NCI-H2196 treated with DMSO at 0.1 percent for 48 hours (cell line): ENCODE results near the gene TFF2.

Experiments
- DNase-seq: peaks from one replicate; lab custom pipeline; 2025; ENCODE audit not compliant: unreplicated experiment; lab: John Stamatoyannopoulos, UW

Gene TFF2

DNA sequence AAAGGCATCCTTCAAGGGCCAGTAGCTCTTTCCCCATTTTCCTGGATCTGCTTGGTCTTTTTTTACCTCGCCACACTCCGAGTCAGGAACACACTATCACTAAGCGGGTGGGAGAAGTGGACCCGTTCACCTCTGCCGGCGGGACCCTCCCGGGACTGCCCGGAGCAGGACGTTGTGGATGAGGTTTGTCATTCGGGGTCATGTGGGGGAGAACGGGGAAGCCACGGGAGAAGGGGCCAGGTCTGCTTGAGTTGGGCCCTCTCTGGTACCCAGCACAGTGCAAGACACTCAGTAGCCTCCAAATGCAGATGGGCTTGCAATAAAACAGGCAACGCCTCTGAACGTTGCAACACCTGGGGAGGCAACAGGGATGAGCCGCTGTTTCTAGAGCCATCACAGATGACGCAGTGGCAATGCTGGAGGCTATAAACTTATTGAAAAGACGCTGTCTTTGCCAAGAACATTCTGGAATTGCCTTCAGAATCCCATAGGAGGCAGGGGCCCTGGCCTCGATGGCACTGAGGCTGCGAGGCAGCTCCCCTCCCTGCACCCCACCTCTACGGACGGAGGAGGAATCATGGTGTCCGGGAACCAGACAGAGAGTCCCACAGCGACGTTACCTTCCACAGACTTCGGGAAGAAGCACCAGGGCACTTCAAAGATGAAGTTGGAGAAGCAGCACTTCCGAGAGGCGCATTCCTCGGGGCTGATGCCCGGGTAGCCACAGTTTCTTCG is 3.8 kb downstream of the TFF2 start:
- DNase-seq = no peak

DNA sequence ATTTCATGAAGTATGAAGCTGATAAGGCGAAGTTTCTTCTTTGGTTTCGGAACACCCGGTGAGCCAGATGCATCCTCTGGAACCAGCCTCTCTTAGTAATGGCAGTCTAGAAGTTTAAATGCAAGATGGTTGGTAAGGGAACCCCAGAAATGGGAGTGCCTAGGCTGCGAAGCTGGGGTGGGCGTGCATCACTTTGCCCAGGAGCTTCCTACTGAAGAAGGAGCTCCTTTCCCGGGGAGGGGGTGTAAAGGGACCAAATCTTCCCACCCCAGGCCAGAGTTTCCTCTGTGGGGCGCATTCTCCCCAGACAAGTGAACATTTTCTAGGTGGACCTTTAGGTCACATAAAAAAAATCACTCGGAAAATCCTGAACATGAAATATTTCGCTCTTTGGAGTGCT is 4.4 kb downstream of the TFF2 start:
- no peak for DNase-seq

DNA sequence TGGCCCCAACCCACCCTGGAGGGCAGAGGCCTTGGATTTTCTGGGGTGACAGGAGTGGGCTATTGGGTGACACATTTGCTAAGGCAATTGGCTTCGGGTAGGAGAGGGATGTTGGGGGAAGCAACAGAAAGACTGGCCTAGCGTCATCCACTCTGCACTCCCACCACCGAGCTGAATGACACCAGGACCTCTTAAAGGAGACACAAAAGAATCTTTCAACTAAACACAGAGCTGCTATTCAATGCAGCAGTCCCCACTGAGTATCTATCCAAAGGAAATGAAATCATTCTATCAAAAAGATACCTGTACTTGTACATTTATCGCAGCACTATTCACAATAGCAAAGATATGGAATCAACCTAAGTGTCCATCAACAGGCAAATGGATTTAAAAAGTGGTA is 6.2 kb downstream of the TFF2 start:
- no peak for DNase-seq

DNA sequence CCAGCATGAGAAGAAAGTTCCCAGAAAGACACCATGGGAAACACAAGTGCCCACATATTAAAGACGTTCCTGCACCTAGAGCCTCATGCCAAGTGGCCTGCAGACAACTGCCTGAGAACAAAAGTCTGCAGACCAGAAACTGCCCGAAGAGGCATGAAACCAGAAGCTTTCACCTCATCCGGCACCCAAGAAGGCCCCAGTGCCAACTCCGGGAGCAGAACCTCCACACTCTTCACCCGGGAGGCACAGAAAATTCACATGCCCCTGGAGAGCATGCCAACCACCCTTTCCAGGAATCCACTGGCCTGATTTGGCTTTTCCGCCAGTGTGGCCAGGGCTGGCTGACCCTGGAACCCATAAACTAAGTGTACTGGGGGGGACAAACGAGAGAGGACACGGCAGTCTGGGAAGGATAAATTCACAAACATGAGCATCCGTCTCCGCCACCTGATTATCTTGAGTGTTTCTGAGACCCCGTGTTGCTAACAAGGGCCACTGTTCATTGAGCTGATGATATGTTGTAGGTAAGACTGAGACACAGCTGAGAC is 6.8 kb downstream of the TFF2 start:
- DNase-seq = no peak

DNA sequence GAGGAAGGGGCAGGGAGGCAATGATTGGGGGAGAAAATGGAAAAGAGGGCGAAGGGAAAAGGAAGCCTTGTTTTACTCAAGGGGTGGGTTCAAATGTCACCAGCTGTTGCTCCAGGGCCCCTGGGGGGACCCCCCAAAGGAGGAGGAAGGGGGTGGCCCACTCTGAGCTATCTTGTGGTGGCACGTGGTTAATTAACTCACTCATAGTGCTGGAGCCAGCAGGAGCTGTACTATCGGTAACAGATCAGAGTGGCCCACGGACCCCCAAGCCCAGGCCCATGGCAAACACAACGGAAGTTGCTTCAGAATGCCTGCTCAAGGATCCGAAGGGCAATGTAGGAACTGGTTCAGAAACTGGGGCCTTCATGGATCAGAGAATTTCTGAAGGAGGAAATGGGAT is 7.2 kb downstream of the TFF2 start:
- no peak for DNase-seq

DNA sequence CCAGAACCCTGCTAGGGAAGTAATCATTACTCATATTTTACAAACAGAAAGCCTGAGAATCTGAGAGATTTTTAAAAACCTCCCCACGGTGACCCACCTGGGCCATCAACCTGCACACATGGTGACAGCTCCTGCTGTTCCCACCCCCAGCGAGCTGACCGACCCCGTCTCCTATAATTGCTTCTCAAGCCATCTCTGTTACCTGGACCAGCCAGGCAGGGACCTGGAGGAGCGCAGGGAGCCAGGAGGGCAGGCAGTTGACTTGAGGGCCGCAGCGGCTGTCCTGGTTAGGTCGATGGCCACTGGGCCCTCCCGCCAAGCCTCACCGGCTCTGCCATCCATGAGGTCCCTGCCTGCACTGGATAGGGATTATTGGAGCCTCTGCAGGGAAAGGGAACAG is 7.7 kb downstream of the TFF2 start:
- no peak for DNase-seq

DNA sequence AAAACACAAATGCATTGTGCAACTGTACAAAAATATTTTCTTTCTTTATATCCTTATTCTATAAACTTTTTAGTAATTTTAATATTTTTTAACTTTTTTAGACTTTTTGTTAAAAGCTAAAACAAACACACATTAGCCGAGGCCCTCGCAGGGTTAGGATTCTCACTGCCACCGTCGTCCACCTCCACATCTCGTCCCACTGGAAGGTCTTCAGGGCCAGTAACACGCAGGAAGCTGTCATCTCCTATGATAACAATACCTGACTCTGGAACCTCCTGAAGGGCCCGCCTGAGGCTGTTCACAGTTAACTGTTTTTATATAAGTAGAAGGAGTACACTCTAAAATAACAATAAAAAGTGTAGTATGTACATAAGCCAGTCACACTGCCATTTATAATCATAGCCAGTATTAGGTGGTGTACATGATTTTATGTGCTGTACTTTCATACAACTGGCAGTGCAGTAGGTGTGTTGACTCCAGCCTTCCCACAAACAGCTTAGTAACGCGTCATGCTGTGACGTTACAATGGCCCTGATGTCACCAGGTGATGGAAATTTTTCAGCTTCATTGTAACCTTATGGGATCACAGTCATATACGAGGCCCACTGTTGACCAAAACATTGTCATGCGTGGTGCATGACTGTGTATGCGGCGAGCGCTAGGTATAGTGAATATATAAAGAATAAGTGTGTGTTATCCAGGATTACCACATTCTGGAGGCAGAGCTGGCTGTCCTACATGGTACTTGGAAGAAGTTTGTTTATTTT is 8.8 kb downstream of the TFF2 start:
- no peak for DNase-seq

DNA sequence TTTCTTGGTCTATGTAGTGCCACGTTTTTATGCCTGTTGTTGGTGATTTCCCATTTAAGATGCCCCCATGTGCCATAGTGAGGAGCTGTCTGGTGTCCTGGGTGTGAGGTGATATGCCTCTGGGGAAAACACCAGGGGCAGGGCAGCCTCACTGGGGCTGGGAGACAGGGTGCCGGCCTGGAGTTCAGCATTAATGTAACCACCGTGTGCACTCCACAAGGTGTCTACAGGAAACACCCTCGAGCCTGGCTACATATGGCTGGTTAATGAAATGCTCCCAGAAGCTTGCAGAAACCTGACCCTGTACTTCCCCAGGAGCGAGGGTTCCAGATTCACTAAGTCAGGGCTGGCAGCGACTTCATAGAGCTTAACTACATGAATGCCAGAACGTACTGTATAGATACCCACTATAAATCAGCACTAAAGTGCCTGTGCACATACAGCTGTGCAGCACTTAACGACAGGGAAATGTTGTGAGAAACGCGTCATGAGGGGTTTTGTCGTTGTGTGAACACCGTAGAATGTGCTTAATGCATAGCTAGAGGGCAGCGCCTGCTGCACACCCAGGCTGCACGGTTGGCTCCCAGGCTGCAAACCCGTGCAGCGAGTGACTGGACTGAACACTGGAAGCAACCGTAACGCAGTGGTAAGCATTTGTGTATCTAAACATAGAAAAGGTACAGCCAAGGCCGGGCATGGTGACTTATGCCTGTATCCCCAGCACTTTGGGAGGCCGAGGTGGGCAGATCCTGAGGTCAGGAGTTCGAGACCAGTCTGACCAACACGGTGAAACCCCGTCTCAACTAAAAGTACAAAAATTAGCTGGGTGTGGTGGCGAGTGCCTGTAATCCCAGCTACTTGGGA is 10.4 kb downstream of the TFF2 start:
- DNase-seq = no peak

DNA sequence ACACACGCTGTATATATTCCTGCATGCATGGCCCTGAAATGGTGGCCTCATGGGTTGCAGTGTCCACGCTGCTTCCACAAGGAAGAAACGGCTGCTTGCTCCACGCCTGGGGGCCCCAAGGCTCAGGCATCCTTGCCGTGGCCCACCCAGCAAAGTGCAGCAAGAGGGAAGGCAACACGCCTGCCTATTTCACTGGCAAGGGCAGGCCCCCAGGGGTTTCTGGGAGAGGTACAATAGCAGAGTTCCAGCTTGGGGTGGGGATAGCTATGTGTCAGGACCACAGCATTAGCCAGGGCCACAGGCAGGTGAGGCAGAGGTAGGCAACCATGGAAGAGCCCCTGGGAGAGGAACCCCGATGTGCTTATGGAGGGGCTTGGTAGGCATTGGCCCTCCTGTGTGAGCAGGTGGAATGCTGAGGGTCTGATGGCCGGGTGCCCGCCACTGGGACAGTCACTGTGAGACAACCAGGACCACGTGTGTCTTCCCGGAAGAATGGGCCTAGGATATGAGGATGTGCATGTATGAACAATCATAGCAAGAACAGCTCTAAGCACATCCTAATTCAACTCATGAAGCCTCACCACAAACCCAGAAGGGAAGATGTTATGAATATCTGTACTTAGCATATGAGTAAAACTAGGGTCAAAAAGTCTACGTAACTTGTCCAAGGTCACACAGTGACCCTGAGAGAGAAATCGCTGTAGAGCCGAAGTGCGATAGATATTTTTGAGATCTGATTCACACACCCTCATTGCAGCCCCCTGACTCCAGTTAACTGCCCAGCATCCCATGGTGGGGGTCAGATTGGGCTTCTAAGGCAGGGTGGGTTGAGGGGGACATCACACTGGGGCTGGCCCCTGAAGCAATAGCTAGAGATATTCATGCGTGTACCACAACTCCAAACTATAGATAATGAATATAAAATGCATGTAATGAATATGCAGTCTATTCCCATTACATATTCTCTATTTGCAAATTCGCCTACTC is 11.8 kb downstream of the TFF2 start:
- no peak for DNase-seq

DNA sequence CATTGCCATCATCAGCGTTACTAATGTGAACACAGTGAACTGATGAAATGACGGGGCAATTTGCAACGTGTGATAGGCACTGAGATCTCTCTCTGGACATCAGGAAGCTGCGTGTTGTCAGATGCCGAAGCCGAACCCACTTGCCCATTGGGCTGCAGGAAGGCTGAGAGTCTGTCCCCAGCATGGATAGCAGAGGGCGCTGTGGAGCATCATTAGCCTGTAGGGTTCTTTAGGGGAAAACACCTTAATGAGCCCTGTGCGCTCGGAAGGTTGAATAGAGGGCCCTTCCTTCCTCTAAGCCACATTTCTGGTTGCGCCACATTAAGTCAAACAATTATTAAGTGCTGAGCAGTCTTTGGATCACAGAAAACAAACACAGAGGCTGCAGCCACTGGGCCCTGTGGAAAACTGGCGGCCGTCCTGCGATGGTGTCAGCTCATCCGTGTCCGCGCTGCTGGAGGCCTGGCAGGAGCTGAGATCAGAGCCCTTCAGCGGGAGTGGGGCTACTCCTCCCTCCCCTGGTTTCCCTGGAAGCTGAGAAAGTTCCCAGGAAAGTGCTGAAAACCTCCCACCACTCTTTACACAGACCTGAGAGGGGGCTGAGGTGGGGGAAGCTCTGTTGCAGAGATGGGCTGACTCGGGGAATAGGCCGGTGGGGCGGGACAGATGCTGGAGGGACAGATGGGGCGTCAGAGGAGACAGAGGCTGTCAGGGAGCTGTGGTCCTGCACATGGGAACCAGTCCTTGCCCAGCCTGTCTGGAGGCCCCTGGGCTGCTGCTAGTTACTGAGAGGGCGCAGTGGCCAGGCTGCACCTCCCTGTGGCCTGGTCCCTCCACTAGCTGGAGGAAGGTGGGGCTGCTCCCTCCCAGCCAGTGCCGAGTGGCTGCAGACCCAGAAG is 12.7 kb downstream of the TFF2 start:
- DNase-seq = peak; percentile 89

DNA sequence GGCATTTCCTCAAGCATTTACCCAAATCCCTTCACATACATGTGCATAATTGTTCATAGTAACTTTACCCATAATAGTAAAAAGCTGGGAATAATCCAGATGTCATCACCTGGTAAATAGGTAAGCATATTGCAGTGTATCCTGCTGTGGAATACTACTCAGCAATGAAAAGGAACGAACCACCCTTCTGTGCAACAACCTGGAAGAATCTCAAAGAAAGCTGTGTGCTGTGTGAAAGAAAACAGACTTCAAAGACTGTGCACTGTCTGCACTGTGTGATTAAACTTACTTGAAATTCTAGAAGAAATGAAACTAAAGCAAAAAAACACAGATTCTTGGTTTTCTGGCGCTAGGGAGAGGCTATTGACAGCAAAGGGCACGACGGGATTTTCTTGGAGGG is 13.5 kb downstream of the TFF2 start:
- no peak for DNase-seq

DNA sequence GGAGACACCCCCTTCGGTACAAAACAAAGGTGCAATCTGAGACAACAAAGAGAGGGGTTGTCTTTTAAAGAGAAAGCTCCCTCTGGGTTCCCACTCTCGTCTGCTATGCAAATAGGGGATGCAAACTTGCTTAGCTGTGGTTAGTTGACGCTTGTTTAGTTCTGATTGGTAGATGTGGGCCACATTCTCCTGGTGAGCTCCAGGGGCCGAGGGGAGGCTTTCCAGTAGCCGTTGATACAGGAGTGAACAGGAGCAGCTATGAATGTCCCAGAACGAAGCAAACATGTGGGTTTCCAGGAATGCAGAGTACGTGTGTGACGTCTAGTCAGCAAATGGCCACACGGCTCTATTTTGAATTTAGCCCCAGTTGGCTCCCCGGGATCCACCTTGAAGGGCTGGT is 14.7 kb downstream of the TFF2 start:
- no peak for DNase-seq

DNA sequence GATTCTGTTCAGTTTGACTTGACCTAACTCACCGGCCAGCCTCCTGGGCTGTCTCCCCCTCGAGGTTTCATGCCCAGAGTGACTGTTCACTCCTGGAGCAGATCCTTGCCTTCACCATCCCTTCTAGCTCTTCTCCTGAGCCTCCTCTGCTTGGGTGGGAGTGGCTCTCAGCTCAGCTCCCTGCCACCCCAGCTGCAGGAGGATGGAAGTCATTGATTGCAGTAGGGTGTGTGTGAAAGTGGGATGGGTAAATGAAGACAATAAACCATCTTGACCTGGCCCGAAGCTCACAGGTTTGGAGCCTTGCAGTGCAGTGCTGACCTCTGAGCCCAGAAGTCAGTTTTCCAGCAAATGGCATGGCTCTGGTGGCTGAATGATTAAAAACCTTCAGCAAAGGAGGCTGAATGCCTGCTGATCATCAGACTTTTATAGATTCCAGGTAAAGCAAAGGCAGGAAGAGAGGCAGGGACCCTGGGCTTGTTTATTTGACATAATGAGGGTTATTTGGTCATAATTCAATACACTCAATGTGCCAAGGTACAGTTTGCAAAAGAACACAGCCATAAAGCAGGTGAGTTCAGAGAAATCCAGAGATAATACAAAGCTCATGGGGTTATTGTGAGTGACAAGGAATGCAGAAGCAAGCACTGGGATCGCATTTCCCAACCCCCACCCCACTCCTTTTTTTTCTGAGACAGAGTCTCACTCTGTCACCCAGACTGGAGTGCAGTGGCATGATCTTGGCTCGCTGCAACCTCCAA is 18.1 kb downstream of the TFF2 start:
- DNase-seq = no peak

DNA sequence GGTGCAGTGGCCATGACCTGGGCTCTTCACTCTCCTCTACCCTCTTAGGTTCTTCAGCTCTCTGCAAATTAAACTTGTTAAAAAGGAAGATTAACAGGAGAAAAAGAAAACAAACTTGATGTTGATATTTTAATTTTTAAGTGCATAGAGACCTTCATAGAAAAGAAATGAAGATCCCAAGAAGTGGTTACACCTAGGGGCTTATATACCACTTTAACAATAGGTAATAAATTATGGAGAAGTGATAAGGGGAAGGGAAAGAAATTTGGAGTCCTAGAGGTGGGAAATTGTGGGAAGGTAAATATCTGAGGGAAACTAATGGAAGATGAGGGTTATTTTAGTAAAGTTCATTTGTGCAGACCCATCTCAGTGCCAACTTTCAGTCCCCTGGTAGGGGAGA is 19.1 kb downstream of the TFF2 start:
- DNase-seq = no peak

DNA sequence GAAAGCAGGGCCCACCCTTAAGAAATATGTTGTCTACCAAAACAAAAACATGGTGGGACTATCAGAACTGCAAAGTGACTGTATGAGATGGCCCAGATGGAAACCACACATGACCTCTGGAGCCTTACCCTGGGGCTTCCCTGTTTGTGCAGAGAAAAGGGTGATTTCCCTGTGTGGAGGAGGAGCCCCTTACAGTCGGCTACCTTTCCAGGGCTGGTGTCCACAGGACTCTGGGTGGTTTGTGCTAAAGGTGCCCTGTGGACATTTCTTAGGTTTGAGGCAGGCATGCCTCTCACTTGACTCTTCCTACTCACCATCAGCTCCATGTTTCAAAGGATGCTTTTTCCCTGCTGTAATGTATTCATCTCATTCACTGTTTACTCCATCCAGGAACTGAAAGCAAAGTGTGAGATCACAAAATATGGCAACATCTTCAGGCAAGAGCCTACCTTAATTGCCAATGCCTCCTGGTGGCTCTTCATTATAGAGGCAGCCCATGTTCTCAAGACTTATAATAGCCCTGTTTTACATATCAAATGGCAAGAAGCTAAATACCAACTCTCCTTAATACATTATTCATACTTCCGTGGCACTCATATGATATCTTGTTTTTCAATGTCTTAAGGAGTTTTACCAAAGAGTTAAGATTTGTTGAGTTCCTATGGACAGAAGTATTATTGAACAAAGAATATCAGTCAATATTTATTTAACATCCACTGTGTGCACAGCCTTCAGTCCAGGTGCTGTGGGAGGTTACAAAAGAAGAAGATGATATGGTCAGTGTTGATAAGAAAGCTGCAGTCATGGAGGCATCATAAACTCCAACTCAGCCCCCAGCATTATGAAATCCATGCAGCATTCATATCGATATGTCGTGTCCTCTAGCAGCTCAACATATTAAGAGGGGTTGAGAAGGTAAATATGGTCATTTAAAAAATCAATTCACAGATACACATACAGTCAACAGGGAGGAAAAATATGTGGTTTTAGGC is 20.1 kb downstream of the TFF2 start:
- DNase-seq = no peak

DNA sequence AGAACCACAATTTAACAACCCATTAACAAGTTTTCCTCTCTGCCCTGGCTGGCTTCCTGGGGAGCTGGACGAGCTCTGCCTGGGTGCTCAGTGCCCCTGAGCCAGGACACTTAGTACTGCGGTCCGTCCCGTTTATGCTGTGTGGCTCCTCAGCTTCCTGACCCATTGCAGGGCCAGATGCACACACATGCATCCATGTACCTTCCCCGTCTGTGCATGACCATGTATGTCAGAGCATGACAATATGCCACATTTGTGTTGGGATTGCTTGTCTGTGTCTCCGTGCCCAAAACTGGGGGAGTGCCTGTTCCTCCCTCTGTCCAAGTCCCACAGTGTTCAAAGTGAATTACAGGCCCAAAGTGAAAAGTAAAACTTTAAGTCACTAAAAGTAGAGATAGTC is 25.9 kb downstream of the TFF2 start:
- no peak for DNase-seq

DNA sequence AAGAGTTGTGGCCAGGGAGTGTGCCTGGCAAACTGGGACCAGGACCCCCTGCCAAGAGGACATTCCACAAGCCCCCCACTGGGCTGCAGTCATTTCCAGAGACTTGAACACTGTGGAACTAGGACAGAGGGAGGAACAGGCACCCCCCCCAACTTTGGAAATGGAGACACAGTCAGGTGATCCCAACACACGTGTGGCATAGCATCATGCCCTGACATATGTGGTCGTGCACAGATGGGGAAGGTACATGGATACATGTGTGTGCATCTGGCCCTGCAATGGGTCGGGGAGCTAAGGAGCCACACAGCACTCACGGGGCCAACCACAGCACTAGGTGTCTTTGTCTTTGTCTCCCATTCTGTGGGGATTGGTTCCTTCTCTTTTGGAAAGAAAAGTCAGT is 28.9 kb downstream of the TFF2 start:
- no peak for DNase-seq
